OCI-LY7 (cell line): ENCODE results near the gene PLXNB2. TPM values are rescaled to one million over a fixed set of nuclear protein-coding genes. Genes with fewer than 3 reads are reported as not detected.

Experiments
- BruUV-seq: library from RNA; stranded (reverse); fragments of 400-500 nt; replicated peaks from 2 replicates; lab custom pipeline; 2021; lab: Mats Ljungman, UMichigan
- CTCF ChIA-PET: fragments of 300-600 bp; sonication (Branson Sonifier 250); formaldehyde crosslinking; loops from one replicate; lab custom pipeline; 2022; ENCODE audit warnings: antibody characterized with exemption; ENCODE audit not compliant: unreplicated experiment; lab: Charles Lee
- POLR2A ChIA-PET: fragments of 300-600 bp; sonication (Branson Sonifier 250); formaldehyde crosslinking; loops from one replicate; lab custom pipeline; 2022; ENCODE audit warnings: antibody characterized with exemption; lab: Charles Lee
- DNase-seq: peaks from one replicate; pipeline ENCODE4 v3.0.0-alpha.2; 2015; ENCODE audit warnings: low spot score
- H2AFZ ChIP-seq: fragments of 200-600 bp; sonication (generic), shearing (Covaris generic); 2 replicates; pipeline ENCODE4 v1.6.1; 2014; ENCODE audit warnings: mild to moderate bottlenecking, antibody characterized with exemption, low read length, moderate library complexity
- H3K27ac ChIP-seq: fragments of 200-600 bp; sonication (generic); 2 replicates; pipeline ENCODE4 v1.5.1; 2014; ENCODE audit warnings: mixed run types, low read depth, mild to moderate bottlenecking, moderate library complexity, low read length, inconsistent platforms; ENCODE audit not compliant: poor library complexity, severe bottlenecking
- H3K36me3 ChIP-seq: fragments of 200-600 bp; sonication (generic); 2 replicates; pipeline ENCODE4 v1.6.1; 2014; ENCODE audit warnings: mild to moderate bottlenecking, antibody characterized with exemption, low read length, moderate library complexity, mixed read lengths; ENCODE audit not compliant: insufficient read depth
- H3K4me1 ChIP-seq: fragments of 200-600 bp; sonication (generic); 2 replicates; pipeline ENCODE4 v1.5.1; 2014; ENCODE audit warnings: mild to moderate bottlenecking, low read length; ENCODE audit not compliant: insufficient read depth, poor library complexity, severe bottlenecking
- H3K4me2 ChIP-seq: fragments of 200-600 bp; sonication (generic); 2 replicates; pipeline ENCODE4 v1.6.1; 2014; ENCODE audit warnings: mild to moderate bottlenecking, low read length
- H3K4me3 ChIP-seq: fragments of 200-600 bp; sonication (generic); 2 replicates; pipeline ENCODE4 v1.5.1; 2014; ENCODE audit warnings: mild to moderate bottlenecking, low read depth, low read length; ENCODE audit not compliant: poor library complexity, severe bottlenecking
- H3K79me2 ChIP-seq: fragments of 200-600 bp; sonication (generic); 2 replicates; pipeline ENCODE4 v1.6.1; 2016; ENCODE audit warnings: low read depth, mild to moderate bottlenecking, low read length, moderate library complexity, mixed read lengths; ENCODE audit not compliant: insufficient read depth
- H3K9me2 ChIP-seq: fragments of 200-600 bp; sonication (generic); 2 replicates; pipeline ENCODE4 v1.6.1; 2016; ENCODE audit warnings: mild to moderate bottlenecking, low read length, mixed read lengths; ENCODE audit not compliant: insufficient read depth
- H3K9me3 ChIP-seq: fragments of 200-600 bp; sonication (generic); 2 replicates; pipeline ENCODE4 v1.6.1; 2014; ENCODE audit warnings: mild to moderate bottlenecking, mixed run types, low read length, mixed read lengths
- H4K20me1 ChIP-seq: fragments of 200-600 bp; sonication (generic); 2 replicates; pipeline ENCODE4 v1.6.1; 2014; ENCODE audit warnings: mild to moderate bottlenecking, antibody characterized with exemption, low read length, moderate library complexity, mixed read lengths; ENCODE audit not compliant: insufficient read depth
- EZH2phosphoT487 ChIP-seq: fragments of 200-600 bp; sonication (generic); IDR thresholded peaks from 2 replicates; pipeline ENCODE4 v1.6.1; 2018; ENCODE audit warnings: low read depth, borderline replicate concordance, mild to moderate bottlenecking, mixed run types, antibody characterized with exemption, low read length, moderate library complexity, mixed read lengths
- intact Hi-C: fragments of 100-400 bp; cut with micrococcal nuclease; formaldehyde crosslinking; loops from one replicate; pipeline ENCODE4 v1.10.0; 2022; ENCODE audit not compliant: unreplicated experiment
- total RNA-seq, 2 experiments: library from RNA; depleted of rRNA in 1 of 2; stranded (reverse); fragments of >200 nt in 1 of 2; shearing (Covaris generic) in 1 of 2; gene quantifications; 2 replicates each; pipeline ENCODE4 v1.2.3, GENCODE V29; 2014 to 2022
- TF ChIP-seq, protein P1 (sequence below): fragments of 200-600 bp; sonication (generic); conservative IDR thresholded peaks from 2 replicates; pipeline ENCODE4 v1.5.1; 2014; ENCODE audit warnings: mild to moderate bottlenecking, antibody characterized with exemption, low read length, moderate library complexity, mixed read lengths

The PLXNB2 gene
- total RNA-seq, 2 experiments from 2014 or later = 10.7 to 39.2 TPM

DNA sequence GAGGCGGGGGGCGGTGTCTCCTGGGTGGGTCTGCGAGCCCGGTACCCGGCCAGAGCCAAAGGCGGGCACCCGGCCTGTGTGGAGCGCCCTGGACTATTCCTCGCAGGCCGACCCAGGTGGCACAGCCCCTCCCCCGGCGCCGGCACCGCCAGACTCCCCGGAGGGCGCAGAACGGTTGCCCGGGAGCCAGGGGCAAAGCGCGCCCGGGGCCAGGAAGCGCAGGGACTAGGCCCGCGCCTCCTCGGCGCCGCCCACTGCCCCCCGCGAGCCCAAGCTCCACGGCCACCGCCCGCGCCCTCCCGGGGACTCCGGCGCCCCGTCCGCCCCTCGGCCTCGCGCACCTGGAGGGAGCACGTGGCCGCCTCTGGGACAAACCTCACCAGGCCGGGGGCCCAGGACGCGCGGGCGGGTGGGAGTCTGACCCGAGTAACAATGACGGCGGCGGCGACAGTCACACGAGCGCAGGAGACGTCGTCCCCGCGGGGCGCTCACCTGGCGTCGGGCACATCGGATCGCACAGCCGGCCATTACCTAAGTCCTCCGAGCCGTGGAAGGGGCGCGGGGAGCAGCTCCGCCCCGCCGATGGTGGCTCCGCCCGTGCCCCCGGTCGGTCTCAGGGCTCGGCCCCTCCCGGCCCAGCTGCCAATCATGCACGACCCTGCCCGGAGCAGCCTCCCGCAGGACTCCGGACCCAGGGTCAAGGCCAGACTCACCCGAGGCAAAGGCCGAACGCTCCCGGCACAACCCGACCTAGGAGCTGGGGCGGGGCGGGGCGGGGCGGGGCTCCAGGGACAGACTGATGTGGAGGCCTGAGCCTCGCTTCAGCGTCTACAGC, 7.4 kb downstream of the PLXNB2 start:
- POLR2A ChIA-PET = interaction anchor here (0.6 kb wide), 1 partner anchor 25 kb away, joined by 3 read pairs; no protein-coding TSS in a partner anchor
- peak overlapping the region; percentile 18; the same call in 1 of the 2 replicates for H2AFZ ChIP-seq

DNA sequence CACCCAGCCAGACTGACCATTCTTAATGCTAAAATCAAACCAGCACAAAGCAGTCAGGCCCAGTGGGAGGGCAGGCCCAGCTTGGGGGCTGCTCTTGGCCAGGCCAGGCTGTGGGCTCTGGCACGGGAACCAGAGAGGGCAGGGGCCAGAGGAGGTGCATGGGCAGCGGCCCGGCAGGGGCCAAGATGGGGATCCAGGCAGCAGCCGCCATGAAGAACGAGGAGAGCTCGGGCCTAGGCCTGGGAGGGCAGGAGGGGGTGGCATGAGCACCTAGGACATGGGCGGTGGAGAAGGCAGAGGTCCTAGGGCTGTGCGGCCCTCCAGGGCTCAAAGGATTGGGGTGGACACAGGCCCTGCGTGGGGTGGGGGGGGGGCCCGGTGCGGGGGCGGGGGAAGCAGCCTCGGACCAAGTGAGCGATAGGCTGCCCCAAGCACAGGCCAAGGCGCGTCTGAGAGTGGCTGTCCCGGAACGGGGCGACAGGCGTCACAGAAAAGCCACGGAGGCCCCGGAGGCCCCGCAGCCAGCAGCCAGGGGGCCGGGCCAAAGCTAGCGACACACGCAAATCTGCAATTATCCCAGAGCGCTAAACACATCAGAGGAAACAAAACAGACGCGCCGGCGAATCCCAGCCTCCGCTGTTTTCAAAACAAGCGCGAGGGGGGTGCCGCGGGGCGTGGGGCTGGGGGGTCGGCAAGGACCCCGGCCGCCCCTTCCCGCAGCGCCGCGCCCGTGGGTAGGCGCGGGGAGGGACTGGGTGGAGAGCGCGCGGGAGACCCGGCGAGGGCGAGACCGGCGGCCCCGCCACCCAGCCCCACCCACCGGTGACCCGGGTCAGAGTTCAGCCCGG, 8.3 kb downstream of the PLXNB2 start:
- Histone ChIP-seq H3K9me3 (no peaks in the 10 kb centered on the region), H3K9me2 (no peaks in the 10 kb centered on the region), H3K36me3 (no peaks in the 10 kb centered on the region), H3K4me3 (peak overlapping the region; percentile 55), H3K4me2 (peak overlapping the region; percentile 49), H3K27ac (no peak overlapping the region), H3K4me1 (peaks cover 76% of the 10 kb centered on the region), H4K20me1 (no peaks in the 10 kb centered on the region), H3K79me2 (no peaks in the 10 kb centered on the region), H2AFZ (peak overlapping the region; percentile 18; the same call in 1 of the 2 replicates)
- no peak for DNase-seq
- no peak for TF ChIP-seq EZH2phosphoT487
- TF ChIP-seq, protein P1, sequence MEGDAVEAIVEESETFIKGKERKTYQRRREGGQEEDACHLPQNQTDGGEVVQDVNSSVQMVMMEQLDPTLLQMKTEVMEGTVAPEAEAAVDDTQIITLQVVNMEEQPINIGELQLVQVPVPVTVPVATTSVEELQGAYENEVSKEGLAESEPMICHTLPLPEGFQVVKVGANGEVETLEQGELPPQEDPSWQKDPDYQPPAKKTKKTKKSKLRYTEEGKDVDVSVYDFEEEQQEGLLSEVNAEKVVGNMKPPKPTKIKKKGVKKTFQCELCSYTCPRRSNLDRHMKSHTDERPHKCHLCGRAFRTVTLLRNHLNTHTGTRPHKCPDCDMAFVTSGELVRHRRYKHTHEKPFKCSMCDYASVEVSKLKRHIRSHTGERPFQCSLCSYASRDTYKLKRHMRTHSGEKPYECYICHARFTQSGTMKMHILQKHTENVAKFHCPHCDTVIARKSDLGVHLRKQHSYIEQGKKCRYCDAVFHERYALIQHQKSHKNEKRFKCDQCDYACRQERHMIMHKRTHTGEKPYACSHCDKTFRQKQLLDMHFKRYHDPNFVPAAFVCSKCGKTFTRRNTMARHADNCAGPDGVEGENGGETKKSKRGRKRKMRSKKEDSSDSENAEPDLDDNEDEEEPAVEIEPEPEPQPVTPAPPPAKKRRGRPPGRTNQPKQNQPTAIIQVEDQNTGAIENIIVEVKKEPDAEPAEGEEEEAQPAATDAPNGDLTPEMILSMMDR = no peak
- CTCF ChIA-PET = no interaction called here
- POLR2A ChIA-PET = no interaction called here
- no TSS peak for BruUV-seq
- intact Hi-C loops = no loop called here

More for the DNA sequence above, 7.4 kb downstream of the PLXNB2 start:
- intact Hi-C loops = no loop called here
- no peak for DNase-seq
- Histone ChIP-seq H3K9me2 (no peaks in the 10 kb centered on the region), H3K79me2 (no peaks in the 10 kb centered on the region), H3K9me3 (no peaks in the 10 kb centered on the region), H4K20me1 (no peaks in the 10 kb centered on the region), H3K27ac (no peak overlapping the region), H3K4me2 (peak overlapping the region; percentile 49), H3K4me3 (peak overlapping the region; percentile 55), H3K36me3 (no peaks in the 10 kb centered on the region), H3K4me1 (peaks cover 76% of the 10 kb centered on the region)
- TF ChIP-seq, protein P1 = no peak
- BruUV-seq = no TSS peak
- CTCF ChIA-PET = no interaction called here
